Ishikawa (cell line): ENCODE data around the gene CRTC2.

Experiments used
- EP300 ChIP-seq: IDR thresholded peaks from 2 replicates; pipeline ENCODE4 v1.6.1; 2012; ENCODE audit warnings: borderline replicate concordance
- FOXM1 ChIP-seq: IDR thresholded peaks from 2 replicates; pipeline ENCODE4 v1.6.1; 2012; ENCODE audit warnings: low read depth, borderline replicate concordance
- TEAD4 ChIP-seq: IDR thresholded peaks from 2 replicates; pipeline ENCODE4 v1.6.1; 2012
- YY1 ChIP-seq: IDR thresholded peaks from 2 replicates; pipeline ENCODE4 v1.6.1; 2012; ENCODE audit warnings: low read depth
- TF ChIP-seq, protein P1 (sequence below): IDR thresholded peaks from 2 replicates; pipeline ENCODE4 v1.6.1; 2012; ENCODE audit warnings: low read depth, mild to moderate bottlenecking

DNA sequence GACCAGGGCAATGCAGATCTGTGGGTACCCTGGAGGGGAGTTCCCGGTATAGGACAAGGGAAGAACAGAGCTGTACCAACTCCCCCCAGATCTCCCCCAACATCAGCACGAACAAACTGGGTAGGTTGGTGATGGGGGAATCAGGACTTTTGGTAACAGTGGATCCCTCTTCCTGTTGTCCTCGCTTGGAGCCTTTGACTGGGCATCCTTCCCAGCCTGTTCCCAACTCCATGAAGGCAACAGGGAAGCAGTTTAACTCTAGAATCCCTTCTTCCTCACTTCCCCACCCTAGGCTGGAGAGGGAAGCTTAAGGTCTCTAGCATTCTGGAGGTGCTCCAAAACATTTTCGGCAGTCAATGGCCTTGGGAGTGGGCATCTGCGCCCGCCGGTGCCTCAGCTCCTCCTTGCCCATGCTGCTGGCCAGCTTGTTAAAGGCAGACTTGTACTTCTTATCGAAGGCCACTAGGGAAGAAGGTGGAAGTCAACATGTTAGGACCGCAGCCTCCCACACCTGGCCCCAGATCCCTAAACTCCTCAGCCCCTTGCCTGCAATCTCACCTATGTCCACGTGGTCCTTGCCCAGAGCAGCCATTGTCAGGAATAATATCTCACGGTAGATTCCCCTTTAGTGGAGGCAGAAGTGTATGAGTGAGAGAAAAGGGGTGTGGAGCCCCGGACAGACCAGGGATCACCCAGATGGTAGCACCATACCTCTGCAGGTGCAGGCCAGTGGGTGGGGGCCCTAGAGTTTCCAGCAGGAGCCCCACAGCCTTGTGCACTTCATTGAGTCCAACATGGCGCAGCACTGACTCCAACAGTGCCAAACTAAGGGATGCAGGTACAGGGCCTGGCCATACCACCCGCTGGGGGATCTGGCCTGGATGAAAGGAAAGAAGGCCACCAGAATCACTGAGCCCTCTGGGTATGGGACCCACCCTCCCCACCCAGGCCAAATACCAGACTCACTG lies 28.1 kb downstream of the CRTC2 start:
- TF ChIP-seq FOXM1 (no peak), YY1 (no peak), EP300 (no peak), TEAD4 (no peak)
- TF ChIP-seq, protein P1, sequence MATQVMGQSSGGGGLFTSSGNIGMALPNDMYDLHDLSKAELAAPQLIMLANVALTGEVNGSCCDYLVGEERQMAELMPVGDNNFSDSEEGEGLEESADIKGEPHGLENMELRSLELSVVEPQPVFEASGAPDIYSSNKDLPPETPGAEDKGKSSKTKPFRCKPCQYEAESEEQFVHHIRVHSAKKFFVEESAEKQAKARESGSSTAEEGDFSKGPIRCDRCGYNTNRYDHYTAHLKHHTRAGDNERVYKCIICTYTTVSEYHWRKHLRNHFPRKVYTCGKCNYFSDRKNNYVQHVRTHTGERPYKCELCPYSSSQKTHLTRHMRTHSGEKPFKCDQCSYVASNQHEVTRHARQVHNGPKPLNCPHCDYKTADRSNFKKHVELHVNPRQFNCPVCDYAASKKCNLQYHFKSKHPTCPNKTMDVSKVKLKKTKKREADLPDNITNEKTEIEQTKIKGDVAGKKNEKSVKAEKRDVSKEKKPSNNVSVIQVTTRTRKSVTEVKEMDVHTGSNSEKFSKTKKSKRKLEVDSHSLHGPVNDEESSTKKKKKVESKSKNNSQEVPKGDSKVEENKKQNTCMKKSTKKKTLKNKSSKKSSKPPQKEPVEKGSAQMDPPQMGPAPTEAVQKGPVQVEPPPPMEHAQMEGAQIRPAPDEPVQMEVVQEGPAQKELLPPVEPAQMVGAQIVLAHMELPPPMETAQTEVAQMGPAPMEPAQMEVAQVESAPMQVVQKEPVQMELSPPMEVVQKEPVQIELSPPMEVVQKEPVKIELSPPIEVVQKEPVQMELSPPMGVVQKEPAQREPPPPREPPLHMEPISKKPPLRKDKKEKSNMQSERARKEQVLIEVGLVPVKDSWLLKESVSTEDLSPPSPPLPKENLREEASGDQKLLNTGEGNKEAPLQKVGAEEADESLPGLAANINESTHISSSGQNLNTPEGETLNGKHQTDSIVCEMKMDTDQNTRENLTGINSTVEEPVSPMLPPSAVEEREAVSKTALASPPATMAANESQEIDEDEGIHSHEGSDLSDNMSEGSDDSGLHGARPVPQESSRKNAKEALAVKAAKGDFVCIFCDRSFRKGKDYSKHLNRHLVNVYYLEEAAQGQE: no peak
